Lower leg skin (tissue), 3 donors: ENCODE results near the gene SH3RF3.

Experiments
- CTCF ChIP-seq, 3 donors: fragments of 450-650 bp; IDR thresholded peaks; one replicate each; pipeline ENCODE4 v1.5.1; 2016; ENCODE audit warnings: antibody characterized with exemption in 3 of 3, mild to moderate bottlenecking in 3 of 3, moderate library complexity in 2 of 3
- POLR2A ChIP-seq, 2 donors: fragments of 450-650 bp; IDR thresholded peaks; one replicate each; pipeline ENCODE4 v1.6.1; 2016 to 2017; ENCODE audit warnings: antibody characterized with exemption in 2 of 2, mild to moderate bottlenecking in 1 of 2, moderate library complexity in 1 of 2

DNA sequence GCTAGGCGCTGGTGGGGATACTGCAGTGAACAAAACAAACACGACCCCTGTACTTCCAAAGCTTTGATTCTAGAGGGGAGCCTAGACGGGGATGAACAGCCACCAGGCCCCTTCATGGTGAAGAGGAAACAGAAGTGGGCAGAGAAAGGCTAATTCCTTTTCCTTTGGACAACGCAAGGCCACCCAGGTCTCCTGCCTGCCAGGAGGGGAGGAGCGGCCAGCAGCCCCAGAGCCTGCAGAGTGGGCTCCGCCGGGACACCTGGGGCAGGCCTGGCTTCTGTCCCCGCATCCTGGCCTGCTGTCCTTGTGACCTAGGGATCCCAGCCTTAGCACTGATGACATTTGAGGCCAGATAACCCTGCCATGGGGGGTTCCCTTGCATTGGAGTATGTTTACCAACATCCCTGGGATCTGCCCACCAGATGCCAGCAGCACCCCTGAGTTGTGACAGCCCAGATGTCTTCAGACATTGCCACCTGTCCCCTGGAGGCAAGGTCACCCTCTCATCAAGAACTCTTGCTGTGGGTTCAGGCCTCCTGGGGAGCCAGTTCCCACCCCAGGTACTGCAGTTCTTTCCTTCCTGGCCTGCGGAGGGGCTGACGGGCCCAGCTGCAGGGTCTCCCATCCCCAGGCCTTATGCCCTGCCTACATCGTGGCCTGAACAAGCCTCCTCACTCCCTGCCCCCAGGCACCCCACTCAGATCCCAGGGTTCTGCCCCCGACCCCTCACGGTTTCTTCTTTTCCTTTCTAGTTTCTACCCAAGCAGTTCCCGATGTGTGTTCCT lies 359.1 kb downstream of the SH3RF3 start:
- TF ChIP-seq CTCF (IDR thresholded peaks at IDR 0.05), result no peak
- TF ChIP-seq POLR2A (IDR thresholded peaks at IDR 0.05), result no peak
